Keratinocyte (primary cell): ENCODE measurements around the gene TPM1. TPM values are rescaled to one million over a fixed set of nuclear protein-coding genes. Genes with fewer than 3 reads are reported as not detected.

Experiments
- DNase-seq: peaks from one replicate; pipeline ENCODE4 v3.0.0-alpha.2; 2011; ENCODE audit warnings: low read depth, missing footprints, low spot score
- FAIRE-seq: peaks from 2 replicates; lab custom pipeline; 2011; peaks lifted over from hg19 to GRCh38; lab: Jason Lieb, UNC
- H2AFZ ChIP-seq: 2 replicates; pipeline ENCODE4 v1.6.0; 2012; ENCODE audit warnings: low read length, control low read depth, inconsistent platforms; ENCODE audit not compliant: control insufficient read depth
- H3K27ac ChIP-seq: 2 replicates; pipeline ENCODE4 v1.5.1; 2011; ENCODE audit warnings: low read length; ENCODE audit not compliant: control insufficient read depth, insufficient read depth
- H3K27me3 ChIP-seq: 3 replicates; pipeline ENCODE4 v1.6.0; 2011; ENCODE audit warnings: low read length; ENCODE audit not compliant: control insufficient read depth, insufficient read depth; ENCODE audit errors: extremely low read depth
- H3K36me3 ChIP-seq, 2 experiments: 2 replicates in 1 of 2; 3 replicates in 1 of 2; pipeline ENCODE4 v1.5.1; 2011; ENCODE audit warnings: low read length in 2 of 2, mild to moderate bottlenecking in 1 of 2; ENCODE audit not compliant: control insufficient read depth in 2 of 2, insufficient read depth in 2 of 2; ENCODE audit errors: extremely low read depth in 1 of 2
- H3K4me1 ChIP-seq: 3 replicates; pipeline ENCODE4 v1.5.1; 2011; ENCODE audit warnings: low read length; ENCODE audit not compliant: control insufficient read depth, insufficient read depth; ENCODE audit errors: extremely low read depth
- H3K4me2 ChIP-seq: 3 replicates; pipeline ENCODE4 v1.6.0; 2011; ENCODE audit warnings: low read depth, low read length; ENCODE audit not compliant: control insufficient read depth, insufficient read depth; ENCODE audit errors: extremely low read depth
- H3K4me3 ChIP-seq, 3 experiments: fragments of 200-600 bp in 1 of 3; sonication (generic) in 1 of 3; 2 replicates in 2 of 3; 3 replicates in 1 of 3; pipeline ENCODE4 v1.5.1; 2011 to 2016; ENCODE audit warnings: low read length in 3 of 3, mild to moderate bottlenecking in 3 of 3, control low read depth in 2 of 3, inconsistent platforms in 1 of 3, low read depth in 1 of 3, mixed read lengths in 1 of 3, mixed run types in 1 of 3, moderate library complexity in 1 of 3; ENCODE audit not compliant: control insufficient read depth in 2 of 3, insufficient read depth in 2 of 3; ENCODE audit errors: extremely low read depth in 1 of 3
- H3K79me2 ChIP-seq: 2 replicates; pipeline ENCODE4 v1.6.0; 2012; ENCODE audit warnings: low read length; ENCODE audit not compliant: control insufficient read depth, insufficient read depth
- H3K9ac ChIP-seq: 3 replicates; pipeline ENCODE4 v1.6.0; 2011; ENCODE audit warnings: low read length; ENCODE audit not compliant: control insufficient read depth, insufficient read depth; ENCODE audit errors: extremely low read depth
- H3K9me1 ChIP-seq: 3 replicates; pipeline ENCODE4 v1.6.0; 2011; ENCODE audit warnings: low read length; ENCODE audit not compliant: control insufficient read depth, insufficient read depth; ENCODE audit errors: extremely low read depth
- H3K9me3 ChIP-seq: 2 replicates; pipeline ENCODE4 v1.5.1; 2012; ENCODE audit warnings: low read depth, low read length; ENCODE audit not compliant: control insufficient read depth
- H4K20me1 ChIP-seq: 3 replicates; pipeline ENCODE4 v1.6.0; 2011; ENCODE audit warnings: low read length; ENCODE audit not compliant: control insufficient read depth, insufficient read depth; ENCODE audit errors: extremely low read depth
- CTCF ChIP-seq, 3 experiments: IDR thresholded peaks in 1 of 3; conservative IDR thresholded peaks in 1 of 3; optimal IDR thresholded peaks in 1 of 3; 2 replicates in 2 of 3; 3 replicates in 1 of 3; pipeline versions ENCODE3 to v1.5.1; 2011; ENCODE audit warnings: low read length in 3 of 3, mild to moderate bottlenecking in 3 of 3, moderate library complexity in 2 of 3, control low read depth in 1 of 3, inconsistent platforms in 1 of 3; ENCODE audit not compliant: insufficient read depth in 2 of 3; ENCODE audit errors: extremely low read depth in 1 of 3
- EZH2 ChIP-seq: IDR thresholded peaks from one replicate; pipeline ENCODE4 v1.6.1; 2012; ENCODE audit warnings: inconsistent platforms, mild to moderate bottlenecking, low read length, moderate library complexity
- dilution Hi-C: fragments of 300-500 bp; cut with MboI; formaldehyde crosslinking; loops from one replicate; pipeline ENCODE4 v1.7.0; 2020; ENCODE audit warnings: low sequenced_read_pairs; ENCODE audit not compliant: extremely low pct_ligation_motif_present
- polyA plus RNA-seq, 5 experiments: library from polyadenylated mRNA; depleted of rRNA in 3 of 5; stranded (reverse) in 3 of 5; stranded (forward) in 1 of 5; unstranded in 1 of 5; fragments of >200 nt; gene quantifications; 1 replicate in 1 of 5; 2 replicates in 3 of 5; 3 replicates in 1 of 5; pipeline versions ENCODE4 v1.2.1 to v1.2.3, GENCODE V29; 2011 to 2012; ENCODE audit warnings: missing spikeins in 2 of 5, low read depth in 1 of 5, low replicate concordance in 1 of 5

TPM1 gene
- polyA plus RNA-seq, 1 donor (not counting 4 experiments of a cell fraction or from before 2014, with no cell fraction given): 370 TPM

- Histone ChIP-seq H3K27ac (no peak overlapping the region), H3K79me2 (peaks cover 18% of the 10 kb centered on the region), H3K4me1 (peaks cover 55% of the 10 kb centered on the region), H3K4me2 (no peak overlapping the region), H4K20me1 (no peaks in the 10 kb centered on the region), H3K9me1 (no peaks in the 10 kb centered on the region), H3K27me3 (no peaks in the 10 kb centered on the region), H3K36me3 (peaks cover 0 to 5% of the 10 kb centered on the region in 2 experiments), H3K4me3 (no peak overlapping the region), H3K9ac (no peak overlapping the region), H3K9me3 (peaks cover 3% of the 10 kb centered on the region), H2AFZ (no peak overlapping the region)
- TF ChIP-seq CTCF (optimal IDR thresholded peaks at IDR 0.05 in 1 of 3, IDR thresholded peaks at IDR 0.05 in 1 of 3, conservative IDR thresholded peaks at IDR 0.05 in 1 of 3; ENCODE audit: extremely low read depth in 1 of 3, insufficient read depth in 2 of 3, low read length in 3 of 3) (no peak), EZH2 (no peak)
- no peak for DNase-seq
- FAIRE-seq: no peak
- dilution Hi-C loops: loop anchor here (25.0 kb wide), 1 partner anchor 278 kb away; no protein-coding TSS in a partner anchor
These were observed 2.7 kb upstream of the TPM1 start for GRCh38 chr15:63039811-63040210.

GRCh38 chr15:63040509-63040908 lies 2.0 kb upstream of the TPM1 start:
- DNase-seq (no peak), FAIRE-seq (peak; percentile 75)
- TF ChIP-seq EZH2 (no peak), CTCF (optimal IDR thresholded peaks at IDR 0.05 in 1 of 3, IDR thresholded peaks at IDR 0.05 in 1 of 3, conservative IDR thresholded peaks at IDR 0.05 in 1 of 3; ENCODE audit: extremely low read depth in 1 of 3, insufficient read depth in 2 of 3, low read length in 3 of 3) (no peak)
- Histone ChIP-seq H4K20me1 (no peaks in the 10 kb centered on the region), H3K79me2 (peaks cover 23% of the 10 kb centered on the region), H3K4me2 (no peak overlapping the region), H2AFZ (no peak overlapping the region), H3K9me1 (no peaks in the 10 kb centered on the region), H3K4me3 (no peak overlapping the region), H3K9ac (no peak overlapping the region), H3K9me3 (peaks cover 3% of the 10 kb centered on the region), H3K4me1 (peaks cover 62% of the 10 kb centered on the region), H3K27me3 (no peaks in the 10 kb centered on the region), H3K27ac (no peak overlapping the region), H3K36me3 (peaks cover 0 to 5% of the 10 kb centered on the region in 2 experiments)
- dilution Hi-C loops: loop anchor here (25.0 kb wide), 1 partner anchor 278 kb away; no protein-coding TSS in a partner anchor
